Measurements from ENCODE around the gene LRRC8E. TPM values are rescaled to one million over a fixed set of nuclear protein-coding genes. Genes with fewer than 3 reads are reported as not detected.

The LRRC8E gene
- total and polyA plus RNA-seq, 9 donors = 0.13 to 0.82 (median 0.30) TPM; not detected in 1

DNA sequence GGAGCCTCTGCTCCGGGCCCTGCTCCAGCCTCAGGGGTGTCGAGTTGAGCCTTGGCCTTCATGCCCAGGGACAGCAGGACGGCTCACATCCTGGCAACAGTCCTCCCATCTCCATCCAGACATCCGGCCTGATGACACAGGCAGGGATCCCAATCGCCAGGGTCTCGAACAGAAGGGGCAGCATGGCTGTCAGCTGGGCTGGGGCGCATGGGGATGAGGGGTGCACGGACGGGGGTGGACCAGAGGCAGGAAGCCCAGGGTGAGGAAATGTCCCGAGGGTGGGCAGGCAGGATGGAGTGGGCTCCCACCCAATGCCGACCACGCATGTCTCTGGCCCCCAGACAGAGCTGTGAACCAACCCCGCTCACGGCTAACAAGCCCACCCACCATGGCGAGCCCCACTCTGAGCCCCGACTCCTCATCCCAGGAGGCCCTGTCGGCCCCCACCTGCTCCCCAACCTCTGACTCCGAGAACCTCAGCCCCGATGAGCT lies 42.1 kb upstream of the LRRC8E start:
- H3K36me3 ChIP-seq (ENCODE audit: control insufficient read depth, insufficient read depth, low read length) = no peaks in the 10 kb centered on the region
- WGBS (ENCODE audit: insufficient coverage) = 90% methylated on average over 7 of the region's 19 CpGs
- H3K27me3 ChIP-seq (ENCODE audit: control insufficient read depth, insufficient read depth, low read length) = no peaks in the 10 kb centered on the region
- no peak for DNase-seq
- no peaks in the 10 kb centered on the region for H3K9me3 ChIP-seq (replicated peaks; ENCODE audit: control insufficient read depth, low read depth, low read length)
- H3K27ac ChIP-seq (ENCODE audit: low read length) = no peak overlapping the region
- H3K4me3 ChIP-seq (ENCODE audit: low read length) = no peak overlapping the region
- H3K4me1 ChIP-seq (ENCODE audit: control insufficient read depth, insufficient read depth, low read length) = peaks cover 10% of the 10 kb centered on the region

DNA sequence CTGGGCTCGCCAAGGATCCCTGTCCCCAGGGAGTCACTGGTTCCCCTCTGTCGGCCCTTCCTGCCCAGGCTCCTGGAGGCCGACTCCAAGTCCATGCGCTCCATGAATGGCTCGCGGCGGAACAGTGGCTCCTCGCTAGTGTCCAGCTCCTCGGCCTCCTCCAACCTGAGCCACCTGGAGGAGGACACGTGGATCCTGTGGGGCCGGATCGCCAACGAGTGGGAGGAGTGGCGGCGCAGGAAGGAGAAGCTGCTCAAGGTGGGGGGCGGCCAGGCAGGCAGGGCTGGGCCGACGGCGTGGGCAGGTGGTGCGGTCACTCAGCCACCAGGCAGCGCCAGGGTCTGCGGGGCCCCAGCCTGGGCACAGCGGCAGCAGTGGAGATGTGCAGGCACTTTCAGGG lies 40.6 kb upstream of the LRRC8E start:
- Histone ChIP-seq H3K4me3 (ENCODE audit: low read length) (no peak overlapping the region), H3K9me3 (replicated peaks; ENCODE audit: control insufficient read depth, low read depth, low read length) (no peaks in the 10 kb centered on the region), H3K4me1 (ENCODE audit: control insufficient read depth, insufficient read depth, low read length) (peaks cover 10% of the 10 kb centered on the region), H3K27ac (ENCODE audit: low read length) (no peak overlapping the region), H3K27me3 (ENCODE audit: control insufficient read depth, insufficient read depth, low read length) (no peaks in the 10 kb centered on the region), H3K36me3 (ENCODE audit: control insufficient read depth, insufficient read depth, low read length) (no peaks in the 10 kb centered on the region)
- DNase-seq = no peak
- WGBS (ENCODE audit: insufficient coverage) = 84% methylated on average over 17 of the region's 23 CpGs

DNA sequence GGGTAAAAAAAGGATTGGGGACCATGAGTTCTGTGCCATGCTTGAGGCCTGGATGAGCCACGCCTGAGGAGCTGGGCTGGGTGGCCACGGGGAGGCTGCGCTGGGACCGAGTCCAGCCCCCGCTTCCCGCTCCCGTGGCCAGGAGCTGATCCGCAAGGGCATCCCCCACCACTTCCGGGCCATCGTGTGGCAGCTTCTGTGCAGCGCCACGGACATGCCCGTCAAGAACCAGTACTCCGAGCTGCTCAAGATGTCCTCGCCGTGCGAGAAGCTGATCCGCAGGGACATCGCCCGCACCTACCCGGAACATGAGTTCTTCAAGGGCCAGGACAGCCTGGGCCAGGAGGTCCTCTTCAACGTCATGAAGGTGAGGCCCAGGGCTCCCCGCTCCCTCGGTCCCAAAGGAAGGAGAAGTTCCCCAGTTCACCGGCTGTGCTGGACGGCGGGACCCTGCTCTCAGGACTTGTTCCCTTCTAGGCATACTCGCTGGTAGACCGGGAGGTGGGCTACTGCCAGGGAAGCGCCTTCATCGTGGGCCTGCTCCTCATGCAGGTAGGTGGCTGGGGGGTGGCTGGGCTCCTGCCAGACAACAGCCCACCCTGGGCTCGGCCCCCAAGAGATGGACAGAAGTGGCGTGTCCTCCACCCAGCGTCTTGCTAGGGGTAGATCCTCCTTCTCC lies 39.4 kb upstream of the LRRC8E start:
- no peak overlapping the region for H3K4me3 ChIP-seq (ENCODE audit: low read length)
- 83% methylated on average over 25 of the region's 34 CpGs for WGBS (ENCODE audit: insufficient coverage)
- no peak for DNase-seq
- no peaks in the 10 kb centered on the region for H3K27me3 ChIP-seq (ENCODE audit: control insufficient read depth, insufficient read depth, low read length)
- no peak overlapping the region for H3K27ac ChIP-seq (ENCODE audit: low read length)
- H3K36me3 ChIP-seq (ENCODE audit: control insufficient read depth, insufficient read depth, low read length) = no peaks in the 10 kb centered on the region
- H3K9me3 ChIP-seq (replicated peaks; ENCODE audit: control insufficient read depth, low read depth, low read length) = no peaks in the 10 kb centered on the region
- peaks cover 19% of the 10 kb centered on the region for H3K4me1 ChIP-seq (ENCODE audit: control insufficient read depth, insufficient read depth, low read length)

DNA sequence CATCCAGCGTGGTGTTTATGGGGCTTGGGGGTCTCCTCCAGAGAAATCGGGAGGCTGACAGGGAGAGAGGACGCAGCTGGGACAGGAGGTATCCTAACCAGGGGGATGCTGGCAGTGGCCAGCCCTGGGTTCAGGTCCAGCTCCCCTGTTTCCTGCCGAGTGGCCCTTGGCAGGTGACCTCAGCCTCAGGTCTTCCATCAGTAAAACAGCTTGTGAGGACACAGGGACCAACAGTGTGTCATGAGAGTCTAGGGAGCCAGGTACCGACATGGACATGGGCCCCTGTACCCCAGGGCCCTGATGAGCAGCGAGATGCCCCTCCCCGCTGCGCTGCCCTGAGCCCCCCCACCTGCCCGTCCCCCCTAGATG lies 38.7 kb upstream of the LRRC8E start:
- Histone ChIP-seq H3K4me3 (ENCODE audit: low read length) (no peak overlapping the region), H3K4me1 (ENCODE audit: control insufficient read depth, insufficient read depth, low read length) (peaks cover 19% of the 10 kb centered on the region), H3K27ac (ENCODE audit: low read length) (no peak overlapping the region), H3K27me3 (ENCODE audit: control insufficient read depth, insufficient read depth, low read length) (no peaks in the 10 kb centered on the region), H3K36me3 (ENCODE audit: control insufficient read depth, insufficient read depth, low read length) (no peaks in the 10 kb centered on the region), H3K9me3 (replicated peaks; ENCODE audit: control insufficient read depth, low read depth, low read length) (no peaks in the 10 kb centered on the region)
- DNase-seq = no peak
- 92% methylated on average over 9 of the region's 9 CpGs for WGBS (ENCODE audit: insufficient coverage)

DNA sequence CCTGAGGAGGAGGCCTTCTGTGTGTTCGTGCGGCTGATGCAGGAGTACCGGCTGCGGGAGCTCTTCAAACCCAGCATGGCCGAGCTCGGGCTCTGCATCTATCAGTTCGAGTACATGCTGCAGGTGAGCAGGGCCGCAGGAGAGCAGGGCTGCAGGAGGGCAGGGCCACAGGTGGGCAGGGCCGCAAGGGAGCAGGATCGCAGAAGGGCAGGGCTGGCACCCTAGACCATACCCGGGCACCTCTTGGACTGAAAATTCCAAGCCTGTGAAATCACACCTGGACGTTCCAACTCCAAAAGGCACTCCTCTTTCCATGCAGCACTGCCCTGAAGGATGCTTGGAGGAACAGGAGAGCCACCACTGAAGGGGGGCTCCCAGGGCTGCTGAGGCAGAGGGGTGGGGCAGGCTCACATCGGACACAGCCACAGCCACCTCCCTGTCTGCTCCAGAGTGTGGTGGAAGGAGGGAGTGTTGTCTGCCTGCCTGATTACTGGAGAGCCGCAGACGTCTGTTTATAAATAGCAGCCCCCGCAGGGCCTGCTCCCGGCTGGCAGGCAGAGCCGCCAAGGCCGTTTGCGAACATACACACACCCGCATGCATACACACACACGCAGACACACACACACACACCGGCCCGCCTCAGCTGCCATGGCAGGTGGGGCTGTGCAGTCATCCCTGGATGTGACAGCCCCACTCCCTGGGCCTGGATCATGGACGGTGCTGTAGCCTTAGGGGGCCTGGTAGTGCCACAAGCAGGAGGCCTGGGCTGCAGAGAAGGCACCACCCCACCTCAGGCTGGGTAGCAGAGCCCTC lies 38.1 kb upstream of the LRRC8E start:
- Histone ChIP-seq H3K36me3 (ENCODE audit: control insufficient read depth, insufficient read depth, low read length) (no peaks in the 10 kb centered on the region), H3K27me3 (ENCODE audit: control insufficient read depth, insufficient read depth, low read length) (no peaks in the 10 kb centered on the region), H3K9me3 (replicated peaks; ENCODE audit: control insufficient read depth, low read depth, low read length) (no peaks in the 10 kb centered on the region), H3K27ac (ENCODE audit: low read length) (no peak overlapping the region), H3K4me1 (ENCODE audit: control insufficient read depth, insufficient read depth, low read length) (peaks cover 19% of the 10 kb centered on the region), H3K4me3 (ENCODE audit: low read length) (no peak overlapping the region)
- WGBS (ENCODE audit: insufficient coverage) = 64% methylated on average over 21 of the region's 25 CpGs
- DNase-seq = peak; percentile 51

DNA sequence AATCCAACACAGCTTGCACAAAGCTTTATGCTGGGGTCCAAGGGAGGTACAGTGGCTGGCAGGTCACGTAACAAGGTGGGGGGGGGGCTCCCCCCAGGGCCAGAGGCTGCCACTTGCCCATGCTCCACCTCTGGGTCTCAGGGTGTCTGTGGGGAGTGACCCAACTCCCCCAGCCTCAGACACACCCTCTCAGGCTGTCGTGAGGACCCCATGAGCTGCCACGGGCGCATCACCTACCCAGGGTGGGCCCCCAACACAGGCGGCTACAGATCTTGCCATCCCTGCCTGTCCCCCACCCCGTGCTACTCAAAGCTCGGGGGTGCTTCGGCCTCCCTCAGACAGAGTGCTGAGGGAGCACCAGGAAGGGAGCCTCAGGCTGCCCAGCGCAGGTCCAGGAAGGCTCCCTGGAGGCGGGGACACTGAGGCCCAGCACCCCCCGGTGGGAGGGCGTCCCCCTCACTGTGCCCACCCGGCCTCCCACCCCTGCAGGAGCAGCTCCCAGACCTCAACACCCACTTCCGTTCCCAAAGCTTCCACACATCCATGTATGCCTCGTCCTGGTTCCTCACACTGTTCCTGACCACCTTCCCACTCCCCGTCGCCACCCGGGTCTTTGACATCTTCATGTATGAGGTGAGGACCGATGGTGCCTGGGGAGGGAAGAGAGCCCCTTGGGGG lies 37.2 kb upstream of the LRRC8E start:
- 86% methylated on average over 10 of the region's 19 CpGs for WGBS (ENCODE audit: insufficient coverage)
- no peak overlapping the region for H3K4me3 ChIP-seq (ENCODE audit: low read length)
- DNase-seq = no peak

DNA sequence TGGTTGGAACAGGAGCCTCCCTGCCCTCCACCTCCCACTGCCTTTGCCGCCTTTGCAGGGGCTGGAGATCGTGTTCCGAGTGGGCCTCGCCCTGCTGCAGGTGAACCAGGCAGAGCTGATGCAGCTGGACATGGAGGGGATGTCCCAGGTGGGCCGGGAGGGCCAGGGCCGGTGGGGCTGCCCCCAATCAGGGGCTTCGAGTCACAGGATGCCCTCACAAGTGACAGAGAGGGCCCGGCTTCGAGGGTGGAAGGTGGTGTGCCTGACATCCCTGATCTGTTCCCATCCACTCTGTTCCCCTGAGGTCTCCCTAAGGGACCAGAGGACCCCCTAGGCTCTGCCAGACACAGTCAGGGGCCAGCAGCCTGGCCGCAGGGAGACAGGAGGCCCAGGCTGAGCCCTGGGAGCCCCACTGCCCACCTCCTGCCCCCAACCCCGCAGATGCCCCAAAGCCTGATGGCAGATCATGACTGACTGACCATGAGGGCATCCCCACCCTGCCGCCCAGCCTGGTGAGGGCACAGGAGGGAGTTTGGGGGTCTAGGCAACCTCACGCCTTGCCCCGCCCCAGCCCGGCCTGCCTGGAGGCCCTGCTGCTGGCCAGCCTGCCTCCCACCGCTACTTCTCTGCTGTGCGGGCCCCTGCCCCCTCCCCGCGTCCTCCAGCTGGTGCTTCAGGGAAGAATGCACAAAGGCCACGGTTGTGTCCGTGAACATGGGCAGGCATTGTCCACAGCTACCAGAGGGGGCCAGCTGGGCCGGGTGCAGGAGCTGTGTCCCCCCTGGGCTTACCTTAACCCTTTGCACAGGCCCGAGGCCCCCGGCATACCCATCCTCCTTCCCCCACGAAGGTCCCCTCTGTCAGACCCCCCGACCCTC lies 36.4 kb upstream of the LRRC8E start:
- H3K27ac ChIP-seq (ENCODE audit: low read length) = no peak overlapping the region
- WGBS (ENCODE audit: insufficient coverage) = 72% methylated on average over 18 of the region's 26 CpGs
- no peaks in the 10 kb centered on the region for H3K36me3 ChIP-seq (ENCODE audit: control insufficient read depth, insufficient read depth, low read length)
- no peaks in the 10 kb centered on the region for H3K9me3 ChIP-seq (replicated peaks; ENCODE audit: control insufficient read depth, low read depth, low read length)
- H3K4me1 ChIP-seq (ENCODE audit: control insufficient read depth, insufficient read depth, low read length) = peaks cover 19% of the 10 kb centered on the region
- no peak overlapping the region for H3K4me3 ChIP-seq (ENCODE audit: low read length)
- no peak for DNase-seq
- H3K27me3 ChIP-seq (ENCODE audit: control insufficient read depth, insufficient read depth, low read length) = no peaks in the 10 kb centered on the region

More for the DNA sequence above, 37.2 kb upstream of the LRRC8E start:
- peaks cover 19% of the 10 kb centered on the region for H3K4me1 ChIP-seq (ENCODE audit: control insufficient read depth, insufficient read depth, low read length)
- H3K36me3 ChIP-seq (ENCODE audit: control insufficient read depth, insufficient read depth, low read length) = no peaks in the 10 kb centered on the region
- H3K27ac ChIP-seq (ENCODE audit: low read length) = no peak overlapping the region
- no peaks in the 10 kb centered on the region for H3K27me3 ChIP-seq (ENCODE audit: control insufficient read depth, insufficient read depth, low read length)
- no peaks in the 10 kb centered on the region for H3K9me3 ChIP-seq (replicated peaks; ENCODE audit: control insufficient read depth, low read depth, low read length)

DNA sequence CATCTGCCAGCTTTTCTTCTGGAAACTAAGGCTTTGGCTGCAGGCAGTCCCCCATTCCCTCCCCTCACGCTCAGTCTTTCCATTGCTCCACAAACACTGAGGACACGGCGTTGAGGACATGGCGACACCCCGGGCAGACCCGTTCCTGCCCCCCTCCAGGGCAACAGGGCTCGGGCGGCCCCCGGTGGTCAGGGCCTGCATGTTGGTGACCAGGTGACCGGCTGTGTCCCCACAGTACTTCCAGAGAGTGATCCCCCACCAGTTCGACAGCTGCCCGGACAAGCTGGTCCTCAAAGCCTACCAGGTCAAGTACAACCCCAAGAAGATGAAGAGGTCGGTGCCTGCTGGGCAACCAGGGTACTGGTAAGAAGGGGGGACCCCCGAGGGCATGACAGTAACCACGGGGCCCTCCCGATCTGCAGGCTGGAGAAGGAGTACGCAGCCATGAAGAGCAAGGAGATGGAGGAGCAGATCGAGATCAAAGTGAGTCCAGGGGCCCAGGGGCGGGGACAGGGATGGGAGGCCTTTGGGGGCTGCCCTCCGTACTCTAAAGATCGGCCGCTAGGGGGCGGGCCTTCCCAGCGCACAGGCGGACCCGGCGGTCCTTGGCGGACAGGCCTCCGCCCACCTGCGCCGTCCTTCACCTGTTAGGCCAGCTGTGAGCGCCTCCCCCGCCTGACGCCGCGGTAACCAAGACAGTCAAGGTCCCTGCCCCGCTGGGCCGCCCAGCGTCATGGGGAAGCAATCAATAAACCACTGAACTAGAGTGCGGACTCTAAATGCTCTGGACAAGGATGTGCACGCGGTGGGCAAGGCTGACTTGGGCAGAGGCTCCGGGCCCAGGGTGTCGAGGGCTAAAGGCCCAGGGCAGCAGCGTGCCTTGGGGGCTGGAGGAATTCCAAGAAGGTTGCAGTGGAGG lies 35.2 kb upstream of the LRRC8E start:
- Histone ChIP-seq H3K27me3 (ENCODE audit: control insufficient read depth, insufficient read depth, low read length) (no peaks in the 10 kb centered on the region), H3K36me3 (ENCODE audit: control insufficient read depth, insufficient read depth, low read length) (no peaks in the 10 kb centered on the region), H3K9me3 (replicated peaks; ENCODE audit: control insufficient read depth, low read depth, low read length) (no peaks in the 10 kb centered on the region), H3K4me1 (ENCODE audit: control insufficient read depth, insufficient read depth, low read length) (peaks cover 19% of the 10 kb centered on the region), H3K4me3 (ENCODE audit: low read length) (no peak overlapping the region), H3K27ac (ENCODE audit: low read length) (no peak overlapping the region)
- peak; percentile 75 for DNase-seq
- WGBS (ENCODE audit: insufficient coverage) = 12% methylated on average over 31 of the region's 45 CpGs

DNA sequence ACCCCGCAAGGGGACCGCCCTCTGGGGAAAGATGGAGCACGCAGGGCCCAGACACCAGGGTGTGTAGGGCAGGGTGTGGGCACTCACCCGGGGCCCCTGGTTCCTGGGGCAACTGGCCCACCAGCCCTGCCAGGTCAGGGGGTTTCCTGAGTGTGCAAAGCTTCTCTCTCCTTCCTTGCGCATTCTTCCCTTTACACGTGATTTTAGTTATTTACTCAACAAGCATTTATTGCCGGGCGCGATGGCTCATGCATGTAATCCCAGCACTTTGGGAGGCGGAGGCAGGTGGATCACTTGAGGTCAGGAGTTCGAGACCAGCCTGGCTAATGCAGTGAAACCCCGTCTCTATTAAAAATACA lies 34.6 kb upstream of the LRRC8E start:
- H3K36me3 ChIP-seq (ENCODE audit: control insufficient read depth, insufficient read depth, low read length) = no peaks in the 10 kb centered on the region
- H3K27me3 ChIP-seq (ENCODE audit: control insufficient read depth, insufficient read depth, low read length) = no peaks in the 10 kb centered on the region
- WGBS (ENCODE audit: insufficient coverage) = 89% methylated on average over 8 of the region's 12 CpGs
- H3K9me3 ChIP-seq (replicated peaks; ENCODE audit: control insufficient read depth, low read depth, low read length) = no peaks in the 10 kb centered on the region
- no peak for DNase-seq
- H3K4me1 ChIP-seq (ENCODE audit: control insufficient read depth, insufficient read depth, low read length) = peaks cover 19% of the 10 kb centered on the region
- no peak overlapping the region for H3K4me3 ChIP-seq (ENCODE audit: low read length)
- H3K27ac ChIP-seq (ENCODE audit: low read length) = no peak overlapping the region
